Esophagus muscularis mucosa (tissue), 4 donors: ENCODE measurements around the gene CRYGB. TPM values are rescaled to one million over a fixed set of nuclear protein-coding genes. Genes with fewer than 3 reads are reported as not detected.

Experiments used
- DNase-seq: peaks from one replicate; pipeline ENCODE4 v3.0.0-alpha.2; 2017; ENCODE audit errors: extremely low spot score
- H3K27ac ChIP-seq, 4 donors: fragments of 200-600 bp; sonication (generic); replicated peaks in 1 of 4; 1 replicate in 3 of 4; 2 replicates in 1 of 4; pipeline ENCODE4 v1.5.1; 2016 to 2019; ENCODE audit warnings: mild to moderate bottlenecking in 1 of 4
- H3K27me3 ChIP-seq, 4 donors: fragments of 200-600 bp; sonication (generic); one replicate each; pipeline versions ENCODE4 v1.5.1 to v1.6.0; 2016 to 2019
- H3K36me3 ChIP-seq, 4 donors: fragments of 200-600 bp; sonication (generic); one replicate each; pipeline ENCODE4 v1.5.1; 2016 to 2019
- H3K4me1 ChIP-seq, 4 donors: fragments of 200-600 bp; sonication (generic); one replicate each; pipeline ENCODE4 v1.5.1; 2016 to 2019
- H3K4me3 ChIP-seq, 4 donors: fragments of 200-600 bp; sonication (generic); 1 replicate in 2 of 4; 2 replicates in 2 of 4; pipeline ENCODE4 v1.5.1; 2016 to 2019; ENCODE audit warnings: mild to moderate bottlenecking in 4 of 4, moderate library complexity in 1 of 4
- H3K9me3 ChIP-seq, 4 donors: fragments of 200-600 bp; sonication (generic); 1 replicate in 3 of 4; 2 replicates in 1 of 4; pipeline ENCODE4 v1.5.1; 2016 to 2019
- CTCF ChIP-seq, 3 experiments: fragments of 200-600 bp in 2 of 3; fragments of 450-650 bp in 1 of 3; sonication (generic) in 2 of 3; IDR thresholded peaks; one replicate each; pipeline ENCODE4 v1.5.1; 2017 to 2019; ENCODE audit warnings: antibody characterized with exemption in 3 of 3, mild to moderate bottlenecking in 2 of 3, moderate library complexity in 1 of 3
- EP300 ChIP-seq: sonication (generic); formaldehyde crosslinking; IDR thresholded peaks from one replicate; pipeline ENCODE4 v1.6.1; 2017; ENCODE audit warnings: antibody characterized with exemption
- POLR2A ChIP-seq: fragments of 450-650 bp; IDR thresholded peaks from one replicate; pipeline ENCODE4 v1.6.1; 2017; ENCODE audit warnings: antibody characterized with exemption, moderate library complexity, mild to moderate bottlenecking, low read depth
- POLR2AphosphoS5 ChIP-seq, 2 donors: sonication (generic); formaldehyde crosslinking; IDR thresholded peaks; one replicate each; pipeline ENCODE4 v1.6.1; 2017; ENCODE audit warnings: antibody characterized with exemption in 2 of 2
- WGBS: methylation state at CpG from one replicate; pipeline ENCODE4 v1.1.5; 2018; 5-methylcytosine and 5-hydroxymethylcytosine counted together
- intact Hi-C: fragments of 100-400 bp; cut with DNase I; formaldehyde crosslinking; loops from one replicate; pipeline ENCODE4 v1.15.1; 2023
- total RNA-seq, 4 donors: library from RNA; depleted of rRNA; stranded (reverse); fragments of >200 nt; gene quantifications; one replicate each; pipeline versions ENCODE4 v1.1.0 to v1.2.1, GENCODE V29; 2016

The CRYGB gene
- total RNA-seq, 4 donors from 2014 or later: not detected

DNA sequence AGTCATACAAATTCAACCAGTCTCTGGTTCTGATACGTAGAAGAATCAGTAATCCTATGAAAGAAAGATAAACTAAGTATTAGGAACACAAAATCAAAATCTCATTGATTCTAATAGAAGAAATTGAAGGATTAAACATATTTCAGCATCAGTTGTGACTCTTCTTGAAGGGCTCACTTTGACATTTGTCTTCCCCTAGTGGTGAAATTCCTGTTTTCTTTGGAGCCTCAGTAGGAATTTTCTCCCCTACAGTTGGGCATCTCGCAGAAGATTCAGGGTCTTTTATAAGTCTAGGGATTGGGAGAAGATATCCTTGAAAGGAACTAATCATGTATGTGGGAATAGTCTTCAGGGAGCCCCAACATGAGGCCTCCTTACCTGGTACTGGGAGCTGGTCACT, 2.8 kb upstream of the CRYGB start:
- TF ChIP-seq POLR2A (no peak), EP300 (no peak), POLR2AphosphoS5 (IDR thresholded peaks at IDR 0.05) (no peak), CTCF (IDR thresholded peaks at IDR 0.05) (no peak)
- Histone ChIP-seq H3K4me3 (no peak overlapping the region), H3K27me3 (no peaks in the 10 kb centered on the region), H3K36me3 (no peaks in the 10 kb centered on the region), H3K4me1 (no peaks in the 10 kb centered on the region), H3K27ac (no peak overlapping the region), H3K9me3 (peaks cover 0 to 4% (median 2%) of the 10 kb centered on the region in 4 donors)
- 83% methylated on average over 2 of the region's 2 CpGs for WGBS
- no peak for DNase-seq
- intact Hi-C loops: no loop called here

GRCh38 chr2:208147759-208148158, 1.8 kb upstream of the CRYGB start:
- Histone ChIP-seq H3K36me3 (no peaks in the 10 kb centered on the region), H3K27me3 (no peaks in the 10 kb centered on the region), H3K4me1 (no peaks in the 10 kb centered on the region), H3K4me3 (no peak overlapping the region), H3K9me3 (peaks cover 0 to 4% (median 2%) of the 10 kb centered on the region in 4 donors), H3K27ac (no peak overlapping the region)
- DNase-seq: no peak
- TF ChIP-seq EP300 (no peak), POLR2AphosphoS5 (IDR thresholded peaks at IDR 0.05) (no peak), CTCF (IDR thresholded peaks at IDR 0.05) (no peak), POLR2A (no peak)
- 85% methylated on average over 3 of the region's 3 CpGs for WGBS
- intact Hi-C loops: no loop called here

GRCh38 chr2:208147008-208147407, 1.1 kb upstream of the CRYGB start:
- Histone ChIP-seq H3K9me3 (peaks cover 0 to 4% (median 2%) of the 10 kb centered on the region in 4 donors), H3K27ac (no peak overlapping the region), H3K4me1 (no peaks in the 10 kb centered on the region), H3K36me3 (no peaks in the 10 kb centered on the region), H3K27me3 (no peaks in the 10 kb centered on the region), H3K4me3 (no peak overlapping the region)
- no peak for DNase-seq
- intact Hi-C loops: no loop called here
- TF ChIP-seq EP300: no peak
- TF ChIP-seq POLR2A: no peak
- TF ChIP-seq CTCF (IDR thresholded peaks at IDR 0.05): no peak
- TF ChIP-seq POLR2AphosphoS5 (IDR thresholded peaks at IDR 0.05): no peak

DNA sequence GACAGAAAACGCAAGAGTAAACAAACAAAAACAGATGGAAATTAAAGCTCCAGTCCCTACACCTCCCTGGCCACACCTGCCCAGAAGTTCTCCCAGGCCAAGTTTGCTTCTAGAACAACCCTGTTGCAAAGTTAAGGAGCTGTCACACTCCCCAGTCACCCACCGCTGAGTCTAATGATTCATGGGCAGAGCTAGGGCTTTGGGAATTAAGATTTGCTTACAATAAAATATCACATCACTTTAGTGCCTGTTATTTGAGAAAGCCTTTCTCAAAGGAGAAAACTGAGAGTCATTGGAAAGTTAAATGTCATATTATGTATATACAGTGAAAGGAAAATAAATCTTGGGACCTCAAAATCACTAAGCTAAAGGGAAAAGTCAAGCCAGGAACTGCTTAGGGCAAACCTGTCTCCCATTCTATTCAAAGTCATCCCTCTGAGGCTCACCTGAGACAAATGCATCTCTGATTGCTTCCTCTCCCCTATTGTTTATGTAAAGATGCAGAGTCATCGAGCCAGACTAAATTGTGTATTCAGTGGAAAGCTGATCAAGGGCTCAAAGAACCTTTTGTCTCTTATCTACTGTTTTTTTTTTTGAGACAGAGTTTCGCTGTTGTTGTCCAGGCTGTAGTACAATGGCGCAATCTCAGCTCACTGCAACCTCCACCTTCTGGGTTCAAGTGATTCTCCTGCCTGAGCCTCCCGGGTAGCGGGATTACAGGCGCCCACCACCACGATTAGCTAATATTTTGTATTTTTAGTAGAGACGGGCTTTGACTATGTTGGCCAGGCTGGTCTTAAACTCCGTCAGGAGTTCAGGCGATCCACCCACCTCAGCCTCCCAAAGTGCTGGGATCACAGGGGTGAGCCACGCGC, 2.8 kb downstream of the CRYGB start:
- Histone ChIP-seq H3K27me3 (no peaks in the 10 kb centered on the region), H3K36me3 (no peaks in the 10 kb centered on the region), H3K4me1 (no peaks in the 10 kb centered on the region), H3K27ac (no peak overlapping the region), H3K4me3 (no peak overlapping the region), H3K9me3 (no peaks in the 10 kb centered on the region)
- intact Hi-C loops: no loop called here
- no peak for TF ChIP-seq CTCF (IDR thresholded peaks at IDR 0.05)
- no peak for TF ChIP-seq POLR2A
- no peak for TF ChIP-seq POLR2AphosphoS5 (IDR thresholded peaks at IDR 0.05)
- TF ChIP-seq EP300: no peak
- 72% methylated on average over 14 of the region's 14 CpGs for WGBS
- no peak for DNase-seq
